ENCODE data around the gene ROS1. TPM values are rescaled to one million over a fixed set of nuclear protein-coding genes. Genes with fewer than 3 reads are reported as not detected.

The ROS1 gene
- polyA plus RNA-seq, 1 experiment, result not detected

DNA sequence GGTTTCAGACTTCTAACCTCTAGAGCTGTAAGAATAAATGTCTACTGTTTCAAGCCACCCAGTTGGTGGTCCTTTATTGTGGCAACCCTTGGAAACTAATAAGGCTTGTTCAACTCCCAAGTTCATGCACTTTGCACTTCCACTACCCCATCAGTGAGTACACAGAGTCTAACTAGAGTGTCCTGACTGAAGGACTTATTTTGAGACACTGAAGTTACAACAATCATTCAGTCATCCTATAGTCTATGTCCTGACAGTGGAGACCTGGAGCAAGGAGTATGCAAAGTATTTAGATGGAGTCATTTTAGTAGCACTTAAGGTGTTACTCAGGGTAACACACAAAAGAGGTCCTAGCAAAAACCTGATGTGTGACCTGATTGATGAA, 97.7 kb downstream of the ROS1 start:
- Histone ChIP-seq H3K9me3 (ENCODE audit: control insufficient read depth, insufficient read depth, low read length) (no peaks in the 10 kb centered on the region), H3K27ac (ENCODE audit: low read depth, low read length) (no peak overlapping the region), H3K27me3 (ENCODE audit: control insufficient read depth, insufficient read depth, low read length) (no peaks in the 10 kb centered on the region), H3K4me3 (ENCODE audit: low read depth, low read length) (no peak overlapping the region)
- no peak for DNase-seq (ENCODE audit: low read depth, low spot score)
- ChIA-PET POLR2A (no interaction called here), CTCF (no interaction called here)
- TF ChIP-seq, protein P1, sequence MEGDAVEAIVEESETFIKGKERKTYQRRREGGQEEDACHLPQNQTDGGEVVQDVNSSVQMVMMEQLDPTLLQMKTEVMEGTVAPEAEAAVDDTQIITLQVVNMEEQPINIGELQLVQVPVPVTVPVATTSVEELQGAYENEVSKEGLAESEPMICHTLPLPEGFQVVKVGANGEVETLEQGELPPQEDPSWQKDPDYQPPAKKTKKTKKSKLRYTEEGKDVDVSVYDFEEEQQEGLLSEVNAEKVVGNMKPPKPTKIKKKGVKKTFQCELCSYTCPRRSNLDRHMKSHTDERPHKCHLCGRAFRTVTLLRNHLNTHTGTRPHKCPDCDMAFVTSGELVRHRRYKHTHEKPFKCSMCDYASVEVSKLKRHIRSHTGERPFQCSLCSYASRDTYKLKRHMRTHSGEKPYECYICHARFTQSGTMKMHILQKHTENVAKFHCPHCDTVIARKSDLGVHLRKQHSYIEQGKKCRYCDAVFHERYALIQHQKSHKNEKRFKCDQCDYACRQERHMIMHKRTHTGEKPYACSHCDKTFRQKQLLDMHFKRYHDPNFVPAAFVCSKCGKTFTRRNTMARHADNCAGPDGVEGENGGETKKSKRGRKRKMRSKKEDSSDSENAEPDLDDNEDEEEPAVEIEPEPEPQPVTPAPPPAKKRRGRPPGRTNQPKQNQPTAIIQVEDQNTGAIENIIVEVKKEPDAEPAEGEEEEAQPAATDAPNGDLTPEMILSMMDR (IDR thresholded peaks at IDR 0.05; ENCODE audit: low read depth, low read length), result no peak

DNA sequence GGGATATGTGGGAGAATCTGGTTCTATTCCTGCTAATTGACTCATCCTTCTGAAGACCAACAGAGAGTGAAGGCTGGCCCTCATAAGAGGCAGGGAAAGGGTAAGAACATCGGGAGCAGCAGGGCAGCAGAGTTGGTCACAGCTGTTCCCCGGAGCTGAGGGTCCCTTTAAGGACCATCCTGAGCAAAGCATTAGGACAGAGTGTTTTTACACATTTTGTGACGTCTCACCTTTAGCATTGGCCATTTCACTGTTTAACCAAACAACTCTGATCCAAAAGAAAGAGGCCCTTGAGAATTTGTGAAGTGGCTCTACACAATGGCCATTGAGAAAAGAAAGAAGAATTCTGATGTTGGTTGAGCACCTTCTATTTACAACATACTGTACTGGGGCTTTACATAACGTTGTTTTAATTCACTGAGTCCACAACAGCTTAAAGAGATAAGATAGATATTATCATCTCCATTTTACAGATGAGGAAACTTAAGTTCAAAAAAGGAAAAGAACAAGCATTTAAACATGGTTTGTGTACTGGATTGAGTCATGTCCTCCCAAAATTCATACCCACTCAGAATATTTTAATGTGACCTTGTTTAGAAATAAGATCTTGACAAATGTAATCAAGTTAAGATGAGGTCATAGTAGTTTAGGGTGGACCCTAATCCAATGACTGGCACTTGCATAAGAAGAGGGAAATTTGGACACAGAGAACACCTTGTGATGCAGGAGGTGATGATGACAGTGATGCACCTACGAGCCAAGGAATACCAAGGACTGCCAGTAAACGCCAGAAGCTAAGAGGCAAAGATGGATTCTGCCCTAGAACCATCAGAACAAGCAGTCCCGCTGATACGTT, 98.4 kb downstream of the ROS1 start:
- Histone ChIP-seq H3K27ac (ENCODE audit: low read depth, low read length) (no peak overlapping the region), H3K27me3 (ENCODE audit: control insufficient read depth, insufficient read depth, low read length) (no peaks in the 10 kb centered on the region), H3K9me3 (ENCODE audit: control insufficient read depth, insufficient read depth, low read length) (no peaks in the 10 kb centered on the region), H3K4me3 (ENCODE audit: low read depth, low read length) (no peak overlapping the region)
- no peak for DNase-seq (ENCODE audit: low read depth, low spot score)
- ChIA-PET CTCF (no interaction called here), POLR2A (no interaction called here)
- TF ChIP-seq, protein P1 (IDR thresholded peaks at IDR 0.05; ENCODE audit: low read depth, low read length), result no peak

DNA sequence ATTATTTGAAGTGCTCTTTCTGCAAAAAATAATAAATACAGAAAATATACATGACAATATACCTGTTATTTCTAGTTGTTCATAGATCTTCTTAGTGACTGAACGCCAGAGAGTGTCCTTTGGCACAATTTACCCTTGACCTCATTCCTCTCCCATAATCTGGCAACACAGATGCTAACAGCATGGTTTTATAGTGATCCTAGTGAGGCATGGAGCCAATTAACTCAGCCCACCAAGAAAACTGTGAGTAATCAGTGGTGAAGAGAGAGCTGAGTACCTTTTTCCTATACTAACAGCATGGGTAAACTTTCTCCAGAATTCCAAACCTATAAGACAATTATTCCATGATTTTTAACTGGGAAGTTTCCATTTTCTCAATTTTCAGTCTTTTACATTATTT, 99.3 kb downstream of the ROS1 start:
- Histone ChIP-seq H3K27ac (ENCODE audit: low read depth, low read length) (no peak overlapping the region), H3K27me3 (ENCODE audit: control insufficient read depth, insufficient read depth, low read length) (no peaks in the 10 kb centered on the region), H3K9me3 (ENCODE audit: control insufficient read depth, insufficient read depth, low read length) (no peaks in the 10 kb centered on the region), H3K4me3 (ENCODE audit: low read depth, low read length) (no peak overlapping the region)
- TF ChIP-seq, protein P1 (IDR thresholded peaks at IDR 0.05; ENCODE audit: low read depth, low read length), result no peak
- ChIA-PET CTCF (no interaction called here), POLR2A (no interaction called here)
- DNase-seq (ENCODE audit: low read depth, low spot score), result no peak

DNA sequence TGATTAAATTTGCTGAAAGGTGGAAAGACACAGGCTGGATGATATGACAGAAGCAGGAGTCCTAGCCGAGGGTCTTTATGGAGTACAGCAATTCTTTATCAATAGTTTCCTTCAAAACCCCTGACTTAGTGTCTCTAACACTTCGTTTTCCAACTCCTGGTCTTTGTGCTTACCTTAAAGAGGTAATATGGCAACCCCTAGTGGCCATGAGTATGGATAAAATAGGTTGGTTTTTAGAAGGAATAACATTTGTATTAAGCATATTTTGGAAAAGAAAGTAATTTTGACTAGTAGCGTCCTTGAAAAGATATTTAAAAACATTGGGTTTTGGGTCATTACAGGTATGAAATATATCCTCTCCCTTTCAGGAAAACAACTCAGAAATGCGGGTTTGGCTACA, 108.5 kb downstream of the ROS1 start:
- CTCF ChIA-PET, result no interaction called here
- TF ChIP-seq, protein P1 (IDR thresholded peaks at IDR 0.05; ENCODE audit: low read depth, low read length), result peak; percentile 37
- no peak for DNase-seq (ENCODE audit: low read depth, low spot score)
- POLR2A ChIA-PET, result no interaction called here
- no peaks in the 10 kb centered on the region for H3K9me3 ChIP-seq (ENCODE audit: control insufficient read depth, insufficient read depth, low read length)
- no peak overlapping the region for H3K27ac ChIP-seq (ENCODE audit: low read depth, low read length)
- no peaks in the 10 kb centered on the region for H3K27me3 ChIP-seq (ENCODE audit: control insufficient read depth, insufficient read depth, low read length)
- H3K4me3 ChIP-seq (ENCODE audit: low read depth, low read length), result no peak overlapping the region

DNA sequence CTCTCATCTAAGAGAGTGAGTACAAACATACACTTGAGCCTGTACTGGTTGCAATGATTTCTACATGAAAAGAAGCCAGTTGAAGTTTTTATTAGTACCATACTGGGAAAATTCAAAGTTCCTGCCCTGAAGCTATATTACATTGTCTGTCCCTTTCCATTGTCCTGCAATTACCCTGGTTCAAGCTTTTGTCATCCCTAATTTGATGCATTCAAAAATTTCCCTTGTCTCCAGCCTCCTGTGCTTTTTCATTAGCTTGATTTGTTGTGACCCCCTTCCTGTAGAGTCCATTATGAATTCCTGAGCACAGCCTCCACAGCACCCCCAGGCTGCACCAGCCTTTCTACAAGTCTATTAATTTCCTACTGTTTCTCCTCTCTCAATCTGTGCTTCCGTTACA, 114.0 kb downstream of the ROS1 start:
- H3K27me3 ChIP-seq (ENCODE audit: control insufficient read depth, insufficient read depth, low read length), result no peaks in the 10 kb centered on the region
- no peak for DNase-seq (ENCODE audit: low read depth, low spot score)
- TF ChIP-seq, protein P1 (IDR thresholded peaks at IDR 0.05; ENCODE audit: low read depth, low read length), result no peak
- CTCF ChIA-PET, result no interaction called here
- POLR2A ChIA-PET, result no interaction called here
- no peak overlapping the region for H3K27ac ChIP-seq (ENCODE audit: low read depth, low read length)
- no peak overlapping the region for H3K4me3 ChIP-seq (ENCODE audit: low read depth, low read length)
- no peaks in the 10 kb centered on the region for H3K9me3 ChIP-seq (ENCODE audit: control insufficient read depth, insufficient read depth, low read length)

All from AG04450 (cell line).